Measurements from ENCODE around the gene NCOR2. TPM values are rescaled to one million over a fixed set of nuclear protein-coding genes. Genes with fewer than 3 reads are reported as not detected.

Gene NCOR2
- total RNA-seq, 1 experiment from 2014 or later = 326 TPM

- ChIA-PET CTCF (no interaction called here), POLR2A (no interaction called here)
- no peaks in the 10 kb centered on the region for H3K27me3 Mint-ChIP-seq (ENCODE audit: low read depth)
- no peaks in the 10 kb centered on the region for H3K36me3 Mint-ChIP-seq
- DNase-seq (ENCODE audit: low spot score) = no peak
- no peak for TF ChIP-seq USF2 (CRISPR knock-in tag; IDR thresholded peaks at IDR 0.05)
- TF ChIP-seq ZSCAN18 (CRISPR knock-in tag; IDR thresholded peaks at IDR 0.05) = no peak
- no peak for TF ChIP-seq E2F4 (CRISPR knock-in tag; IDR thresholded peaks at IDR 0.05; ENCODE audit: borderline replicate concordance, low read depth)
- TF ChIP-seq ZBTB21 (CRISPR knock-in tag; IDR thresholded peaks at IDR 0.05; ENCODE audit: borderline replicate concordance) = no peak
- peak overlapping the region; percentile 53; the same call in 1 of the 2 replicates for H3K27ac Mint-ChIP-seq
- H3K4me1 Mint-ChIP-seq = peaks cover 54% of the 10 kb centered on the region
- ATAC-seq = no peak
- no peaks in the 10 kb centered on the region for H3K9me3 Mint-ChIP-seq
- no peak overlapping the region for H3K4me3 Mint-ChIP-seq
Measured at GRCh38 chr12:124544983-124545382, 22.4 kb downstream of the NCOR2 start.

GRCh38 chr12:124544311-124544970, 23.0 kb downstream of the NCOR2 start:
- H3K27me3 Mint-ChIP-seq (ENCODE audit: low read depth) = no peaks in the 10 kb centered on the region
- H3K4me1 Mint-ChIP-seq = peaks cover 54% of the 10 kb centered on the region
- ATAC-seq (peak; percentile 11; the same call in 1 of the 2 replicates), DNase-seq (ENCODE audit: low spot score) (no peak)
- CTCF ChIA-PET = no interaction called here
- H3K36me3 Mint-ChIP-seq = no peaks in the 10 kb centered on the region
- peak overlapping the region; percentile 53; the same call in 1 of the 2 replicates for H3K27ac Mint-ChIP-seq
- H3K9me3 Mint-ChIP-seq = no peaks in the 10 kb centered on the region
- TF ChIP-seq EMX1 (CRISPR knock-in tag; IDR thresholded peaks at IDR 0.05) (no peak), SOX15 (CRISPR knock-in tag; IDR thresholded peaks at IDR 0.05) (no peak), AR (CRISPR knock-in tag; IDR thresholded peaks at IDR 0.05) (no peak), USF2 (CRISPR knock-in tag; IDR thresholded peaks at IDR 0.05) (no peak)
- no peak overlapping the region for H3K4me3 Mint-ChIP-seq
- POLR2A ChIA-PET = no interaction called here

- CTCF ChIA-PET = no interaction called here
- ATAC-seq = peak; percentile 5
- peak overlapping the region; percentile 53; the same call in 1 of the 2 replicates for H3K27ac Mint-ChIP-seq
- no peak for TF ChIP-seq CREB1 (CRISPR knock-in tag; IDR thresholded peaks at IDR 0.05)
- TF ChIP-seq ZMAT4 (CRISPR knock-in tag; IDR thresholded peaks at IDR 0.05) = no peak
- no peak for TF ChIP-seq IRF1 (CRISPR knock-in tag; IDR thresholded peaks at IDR 0.05)
- TF ChIP-seq NR3C1 (CRISPR knock-in tag; conservative IDR thresholded peaks at IDR 0.05; ENCODE audit: low read depth) = no peak
- no peak for TF ChIP-seq FOXP1 (CRISPR knock-in tag; IDR thresholded peaks at IDR 0.05; ENCODE audit: borderline replicate concordance)
- TF ChIP-seq ATF6 (CRISPR knock-in tag; IDR thresholded peaks at IDR 0.05) = no peak
- TF ChIP-seq FOXP4 (CRISPR knock-in tag; IDR thresholded peaks at IDR 0.05) = no peak
Measured at GRCh38 chr12:124543590-124544310, 23.7 kb downstream of the NCOR2 start.

More at GRCh38 chr12:124543590-124544310, 23.7 kb downstream of the NCOR2 start:
- Mint-ChIP-seq H3K4me3 (no peak overlapping the region), H3K36me3 (no peaks in the 10 kb centered on the region), H3K27me3 (ENCODE audit: low read depth) (no peaks in the 10 kb centered on the region), H3K4me1 (peaks cover 52% of the 10 kb centered on the region), H3K9me3 (no peaks in the 10 kb centered on the region)
- no peak for DNase-seq (ENCODE audit: low spot score)
- POLR2A ChIA-PET = no interaction called here

Data from WTC11 (cell line).